ENCODE data around the gene ARMCX1. TPM values are rescaled to one million over a fixed set of nuclear protein-coding genes. Genes with fewer than 3 reads are reported as not detected.

ARMCX1 gene
- 21.7 and 23.5 TPM in 2 replicates for total RNA-seq

DNA sequence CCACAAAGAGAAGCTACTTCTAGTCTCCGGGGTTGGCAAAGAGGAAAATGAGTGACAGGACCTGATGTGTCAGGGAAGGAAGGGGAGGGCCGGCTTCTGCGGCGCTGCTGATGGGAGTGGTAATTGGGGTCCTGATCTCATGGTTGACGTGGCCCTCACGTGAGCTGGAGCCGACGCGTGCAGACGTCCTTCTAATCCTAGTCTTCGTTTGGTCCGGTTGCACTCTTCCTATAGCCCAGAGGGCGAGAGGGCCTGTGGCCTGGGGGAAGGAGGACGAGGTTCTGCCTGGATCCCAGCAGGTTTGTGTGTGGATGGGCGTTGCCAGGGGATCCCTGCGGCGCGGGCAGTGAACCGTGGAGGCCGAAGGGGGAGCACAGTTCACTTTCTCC, at the start of gene ARMCX1:
Gene ARMCX1, plus strand, starts transcription at position 186 of the 389 bp plus-strand sequence. CDS start 2,384 bp downstream, outside the sequence.

Other genes starting within 250 kb of the ARMCX1 start
- 7.2 and 10.3 TPM in 2 replicates for gene TIMM8A, start 201.8 kb upstream of the ARMCX1 start, total RNA-seq
- not detected in 2 replicates for gene BTK, start 164.4 kb upstream of the ARMCX1 start, total RNA-seq
- gene RPL36A, start 159.5 kb upstream of the ARMCX1 start, total RNA-seq: 1,983 and 2,269 TPM in 2 replicates
- 40.5 and 45.6 TPM in 2 replicates for gene GLA, start 142.6 kb upstream of the ARMCX1 start, total RNA-seq
- 48.9 and 56.4 TPM in 2 replicates for gene HNRNPH2, start 142.3 kb upstream of the ARMCX1 start, total RNA-seq
- gene ARMCX4, start 65.1 kb upstream of the ARMCX1 start, total RNA-seq: 3.4 and 4.5 TPM in 2 replicates
- gene ARMCX6, start 67.5 kb downstream of the ARMCX1 start, total RNA-seq: 39.2 and 46.3 TPM in 2 replicates
- gene ARMCX3, start 72.6 kb downstream of the ARMCX1 start, total RNA-seq: 38.7 and 42.1 TPM in 2 replicates
- 20.7 and 26.2 TPM in 2 replicates for gene ARMCX2, start 109.3 kb downstream of the ARMCX1 start, total RNA-seq